Neuronal stem cell (in vitro differentiated cells): ENCODE data around the gene FCGBP.

Experiments used
- DNase-seq: peaks from one replicate; pipeline ENCODE4 v3.0.0-alpha.2; 2013; ENCODE audit warnings: low spot score
- H2AFZ ChIP-seq: one replicate; pipeline ENCODE4 v1.6.1; 2013; ENCODE audit warnings: mild to moderate bottlenecking, low read length, inconsistent platforms
- H2AK5ac ChIP-seq: 2 replicates; pipeline ENCODE4 v1.6.1; 2013; ENCODE audit warnings: low read depth, mild to moderate bottlenecking, inconsistent platforms, low read length, moderate library complexity, mixed read lengths
- H2BK120ac ChIP-seq: 2 replicates; pipeline ENCODE4 v1.6.1; 2013; ENCODE audit warnings: low read depth, mild to moderate bottlenecking, inconsistent platforms, low read length, moderate library complexity, mixed read lengths
- H2BK12ac ChIP-seq: one replicate; pipeline ENCODE4 v1.6.1; 2013; ENCODE audit warnings: low read length, inconsistent platforms
- H2BK15ac ChIP-seq: 2 replicates; pipeline ENCODE4 v1.6.1; 2013; ENCODE audit warnings: mild to moderate bottlenecking, low read length, inconsistent platforms, mixed read lengths
- H2BK5ac ChIP-seq: one replicate; pipeline ENCODE4 v1.6.1; 2013; ENCODE audit warnings: inconsistent platforms, mild to moderate bottlenecking, low read length, moderate library complexity
- H3K14ac ChIP-seq: one replicate; pipeline ENCODE4 v1.6.1; 2013; ENCODE audit warnings: low read length, inconsistent platforms
- H3K18ac ChIP-seq: 2 replicates; pipeline ENCODE4 v1.6.1; 2013; ENCODE audit warnings: low read length, inconsistent platforms
- H3K23ac ChIP-seq: 2 replicates; pipeline ENCODE4 v1.6.1; 2013; ENCODE audit warnings: low read depth, mild to moderate bottlenecking, mixed read lengths, low read length, inconsistent platforms; ENCODE audit not compliant: poor library complexity
- H3K27ac ChIP-seq: replicated peaks from 3 replicates; pipeline ENCODE4 v1.5.1; 2013; ENCODE audit warnings: low read length, inconsistent platforms
- H3K27me3 ChIP-seq, 3 experiments: 2 replicates each; pipeline ENCODE4 v1.6.1; 2013; ENCODE audit warnings: low read length in 3 of 3, mild to moderate bottlenecking in 2 of 3, inconsistent platforms in 1 of 3, low read depth in 1 of 3, mixed read lengths in 1 of 3, moderate library complexity in 1 of 3; ENCODE audit not compliant: control insufficient read depth in 3 of 3, insufficient read depth in 3 of 3
- H3K36me3 ChIP-seq, 2 donors: replicated peaks in 1 of 2; 2 replicates each; pipeline ENCODE4 v1.6.1; 2013; ENCODE audit warnings: low read length in 2 of 2; ENCODE audit not compliant: control insufficient read depth in 2 of 2, insufficient read depth in 2 of 2
- H3K4ac ChIP-seq: 2 replicates; pipeline ENCODE4 v1.6.1; 2013; ENCODE audit warnings: inconsistent platforms, mild to moderate bottlenecking, low read length, moderate library complexity
- H3K4me1 ChIP-seq, 2 donors: 1 replicate in 1 of 2; 2 replicates in 1 of 2; pipeline ENCODE4 v1.6.1; 2013; ENCODE audit warnings: low read length in 2 of 2, low read depth in 1 of 2; ENCODE audit not compliant: control insufficient read depth in 2 of 2, insufficient read depth in 1 of 2
- H3K4me2 ChIP-seq: one replicate; pipeline ENCODE4 v1.6.1; 2013; ENCODE audit warnings: mild to moderate bottlenecking, low read length, inconsistent platforms; ENCODE audit not compliant: insufficient read depth, poor library complexity, severe bottlenecking
- H3K4me3 ChIP-seq, 2 donors: 2 replicates each; pipeline ENCODE4 v1.5.1; 2013; ENCODE audit warnings: low read length in 2 of 2, mild to moderate bottlenecking in 2 of 2, inconsistent platforms in 1 of 2, moderate library complexity in 1 of 2
- H3K79me1 ChIP-seq: one replicate; pipeline ENCODE4 v1.6.1; 2013; ENCODE audit warnings: low read depth, mild to moderate bottlenecking, inconsistent platforms, low read length, moderate library complexity
- H3K9ac ChIP-seq: one replicate; pipeline ENCODE4 v1.6.1; 2013; ENCODE audit warnings: mild to moderate bottlenecking, low read depth, low read length, inconsistent platforms; ENCODE audit not compliant: poor library complexity
- H3K9me3 ChIP-seq, 2 donors: replicated peaks in 1 of 2; 2 replicates each; pipeline versions ENCODE3 to v1.6.1; 2013; ENCODE audit warnings: low read length in 2 of 2, mild to moderate bottlenecking in 2 of 2, inconsistent platforms in 1 of 2, low read depth in 1 of 2, mixed read lengths in 1 of 2, moderate library complexity in 1 of 2; ENCODE audit not compliant: control insufficient read depth in 2 of 2, insufficient read depth in 1 of 2
- H4K8ac ChIP-seq: one replicate; pipeline ENCODE4 v1.6.1; 2013; ENCODE audit warnings: low read depth, mild to moderate bottlenecking, inconsistent platforms, low read length, moderate library complexity
- H4K91ac ChIP-seq: one replicate; pipeline ENCODE4 v1.6.1; 2013; ENCODE audit warnings: low read length, low read depth, mild to moderate bottlenecking, inconsistent platforms; ENCODE audit not compliant: poor library complexity
- WGBS, 2 donors: extraction: QIAGEN DNeasy Blood & Tissue Kit; methylation state at CpG; one replicate each; pipeline ENCODE4 v1.1.7; 2013; ENCODE audit warnings: missing lambda C conversion rate in 2 of 2, mixed read lengths in 1 of 2; ENCODE audit not compliant: insufficient read length in 2 of 2, insufficient replicate concordance in 1 of 2; ENCODE audit errors: extremely low coverage in 2 of 2; 5-methylcytosine and 5-hydroxymethylcytosine counted together

Gene FCGBP

GRCh38 chr19:39927076-39927475 lies 7.4 kb downstream of the FCGBP start:
- Histone ChIP-seq H2AK5ac (peak overlapping the region; percentile 4), H2AFZ (no peak overlapping the region), H3K23ac (no peak overlapping the region), H4K91ac (peak overlapping the region; percentile 72), H2BK120ac (no peak overlapping the region), H4K8ac (no peak overlapping the region), H3K4ac (no peak overlapping the region), H3K27me3 (no peaks in the 10 kb centered on the region), H3K4me3 (no peak overlapping the region), H2BK12ac (no peak overlapping the region), H3K27ac (no peak overlapping the region), H3K9me3 (no peaks in the 10 kb centered on the region), H3K79me1 (peaks cover 2% of the 10 kb centered on the region), H3K18ac (peak overlapping the region; percentile 77), H3K36me3 (no peaks in the 10 kb centered on the region), H3K14ac (peak overlapping the region; percentile 85), H2BK5ac (no peak overlapping the region), H3K4me2 (no peak overlapping the region), H3K4me1 (no peaks in the 10 kb centered on the region), H2BK15ac (no peak overlapping the region), H3K9ac (no peak overlapping the region)
- DNase-seq = no peak
- no CpG with 5 or more reads among the region's 11 CpGs for WGBS, 2 donors

- no peaks in the 10 kb centered on the region for H3K4me1 ChIP-seq
- H2BK15ac ChIP-seq = no peak overlapping the region
- no peak overlapping the region for H3K14ac ChIP-seq
- H3K4ac ChIP-seq = no peak overlapping the region
- H3K27ac ChIP-seq = no peak overlapping the region
- H3K79me1 ChIP-seq = peaks cover 2% of the 10 kb centered on the region
- H4K8ac ChIP-seq = no peak overlapping the region
- peak overlapping the region; percentile 4 for H2AK5ac ChIP-seq
- no peak overlapping the region for H3K18ac ChIP-seq
- H2BK5ac ChIP-seq = no peak overlapping the region
- no peak overlapping the region for H3K4me2 ChIP-seq
- no peak overlapping the region for H4K91ac ChIP-seq
- DNase-seq = no peak
- H3K9me3 ChIP-seq = no peaks in the 10 kb centered on the region
- H2AFZ ChIP-seq = no peak overlapping the region
- no peak overlapping the region for H2BK12ac ChIP-seq
- no peak overlapping the region for H2BK120ac ChIP-seq
- H3K36me3 ChIP-seq = no peaks in the 10 kb centered on the region
- no peaks in the 10 kb centered on the region for H3K27me3 ChIP-seq
- H3K9ac ChIP-seq = no peak overlapping the region
- no peak overlapping the region for H3K4me3 ChIP-seq
- WGBS, 2 donors = no CpG with 5 or more reads among the region's 8 CpGs
- H3K23ac ChIP-seq = no peak overlapping the region
These were observed 8.2 kb downstream of the FCGBP start for GRCh38 chr19:39926170-39926760.

GRCh38 chr19:39924952-39925351 lies 9.5 kb downstream of the FCGBP start:
- H4K91ac ChIP-seq = no peak overlapping the region
- H2AFZ ChIP-seq = no peak overlapping the region
- H3K4ac ChIP-seq = no peak overlapping the region
- H3K79me1 ChIP-seq = peaks cover 2% of the 10 kb centered on the region
- no peak overlapping the region for H2BK5ac ChIP-seq
- no peak overlapping the region for H3K4me3 ChIP-seq
- no peak overlapping the region for H3K23ac ChIP-seq
- no peaks in the 10 kb centered on the region for H3K27me3 ChIP-seq
- H3K4me2 ChIP-seq = no peak overlapping the region
- no peaks in the 10 kb centered on the region for H3K9me3 ChIP-seq
- H2BK15ac ChIP-seq = no peak overlapping the region
- no peak overlapping the region for H3K18ac ChIP-seq
- H3K4me1 ChIP-seq = no peaks in the 10 kb centered on the region
- H3K9ac ChIP-seq = no peak overlapping the region
- no peak overlapping the region for H2BK120ac ChIP-seq
- no peak overlapping the region for H3K14ac ChIP-seq
- no peak overlapping the region for H4K8ac ChIP-seq
- H3K27ac ChIP-seq = no peak overlapping the region
- no peak overlapping the region for H2AK5ac ChIP-seq
- no peaks in the 10 kb centered on the region for H3K36me3 ChIP-seq
- DNase-seq = no peak
- WGBS, 2 donors = no CpG with 5 or more reads among the region's 5 CpGs
- H2BK12ac ChIP-seq = no peak overlapping the region

GRCh38 chr19:39924389-39924788 lies 10.0 kb downstream of the FCGBP start:
- peak overlapping the region; percentile 92 for H2AK5ac ChIP-seq
- no peaks in the 10 kb centered on the region for H3K9me3 ChIP-seq
- no peak overlapping the region for H3K27ac ChIP-seq
- no peak overlapping the region for H2AFZ ChIP-seq
- H3K4me3 ChIP-seq = peak overlapping the region in 1 of 2 donors; percentile 57
- no peak overlapping the region for H3K14ac ChIP-seq
- no peak overlapping the region for H4K91ac ChIP-seq
- peak overlapping the region; percentile 66 for H3K4ac ChIP-seq
- no peaks in the 10 kb centered on the region for H3K4me1 ChIP-seq
- H3K23ac ChIP-seq = peak overlapping the region; percentile 73
- H4K8ac ChIP-seq = peak overlapping the region; percentile 76
- no peak overlapping the region for H2BK120ac ChIP-seq
- peak overlapping the region; percentile 58 for H2BK15ac ChIP-seq
- H3K18ac ChIP-seq = peak overlapping the region; percentile 74
- no peaks in the 10 kb centered on the region for H3K36me3 ChIP-seq
- H3K27me3 ChIP-seq = no peaks in the 10 kb centered on the region
- WGBS, 2 donors = no CpG with 5 or more reads among the region's 37 CpGs
- DNase-seq = no peak
- H2BK12ac ChIP-seq = peak overlapping the region; percentile 30
- peak overlapping the region; percentile 50 for H3K9ac ChIP-seq
- H3K79me1 ChIP-seq = peaks cover 2% of the 10 kb centered on the region
- H3K4me2 ChIP-seq = no peak overlapping the region
- no peak overlapping the region for H2BK5ac ChIP-seq
